ENCODE results near the gene CD226. TPM values are rescaled to one million over a fixed set of nuclear protein-coding genes. Genes with fewer than 3 reads are reported as not detected.

The CD226 gene
- total and polyA plus RNA-seq, 10 of the 15 experiments (the other 5 are each of a cell fraction or from before 2014, with no cell fraction given): 12.9 to 68.8 (median 47.3) TPM

- CTCF ChIA-PET: interaction anchor here (1.1 kb wide), 1 partner anchor 241 kb away, joined by 3 read pairs; no protein-coding TSS in a partner anchor
These were observed 103.0 kb downstream of the CD226 start for GRCh38 chr18:69844656-69845055.

More at GRCh38 chr18:69844656-69845055, 103.0 kb downstream of the CD226 start:
- TF ChIP-seq BMI1 (IDR thresholded peaks at IDR 0.05; ENCODE audit: borderline replicate concordance): no peak
- no peak for TF ChIP-seq SKIL (IDR thresholded peaks at IDR 0.05; ENCODE audit: low read depth, poor library complexity, severe bottlenecking)
- no peak for TF ChIP-seq CBX3 (IDR thresholded peaks at IDR 0.05; ENCODE audit: borderline replicate concordance, low read depth)
- TF ChIP-seq SMARCA5 (IDR thresholded peaks at IDR 0.05): no peak
- TF ChIP-seq SRF (IDR thresholded peaks at IDR 0.05; ENCODE audit: low read depth in 2 of 2, low read length in 2 of 2): no peak
- no peak for TF ChIP-seq CBFB (IDR thresholded peaks at IDR 0.05; ENCODE audit: low read depth)
- TF ChIP-seq PAX8 (IDR thresholded peaks at IDR 0.05): no peak
- no peak overlapping the region for H3K4me2 ChIP-seq (ENCODE audit: control insufficient read depth, insufficient read depth)
- no peaks in the 10 kb centered on the region for H3K79me2 ChIP-seq (ENCODE audit: control insufficient read depth, insufficient read depth, low read length)
- ChIA-PET SMC1A (ENCODE audit: uncharacterized antibody, unreplicated experiment) (interaction anchor here (1.0 to 1.7 kb wide), 2 partner anchors 13 to 239 kb away, joined by 3 to 4 read pairs; no protein-coding TSS in a partner anchor), RAD21 (ENCODE audit: unreplicated experiment) (interaction anchor here (0.8 kb wide), 1 partner anchor 241 kb away, joined by 3 read pairs; no protein-coding TSS in a partner anchor), POLR2A (no interaction called here)
- H3K9me3 ChIP-seq (replicated peaks; ENCODE audit: control insufficient read depth, insufficient read depth, low read length): no peaks in the 10 kb centered on the region
- H3K9ac ChIP-seq (ENCODE audit: control insufficient read depth, insufficient read depth, low read length): no peak overlapping the region
- no peaks in the 10 kb centered on the region for H3K36me3 ChIP-seq (ENCODE audit: control insufficient read depth in 2 of 2, insufficient read depth in 2 of 2, low read length in 1 of 2)
- H3K27me3 ChIP-seq (replicated peaks in 1 of 2; ENCODE audit: control insufficient read depth in 2 of 2, insufficient read depth in 2 of 2, low read length in 1 of 2): no peaks in the 10 kb centered on the region
- H4K20me1 ChIP-seq (ENCODE audit: control insufficient read depth, insufficient read depth): no peaks in the 10 kb centered on the region
- no peak overlapping the region for H3K4me3 ChIP-seq
- intact Hi-C loops (cut with micrococcal nuclease; ENCODE audit: unreplicated experiment) (no loop called here), in situ Hi-C loops (cut with MboI) (no loop called here)
- ATAC-seq: no peak
- H3K27ac ChIP-seq (ENCODE audit: control insufficient read depth, insufficient read depth): no peak overlapping the region
- H3K4me1 ChIP-seq (ENCODE audit: control insufficient read depth, insufficient read depth, low read length): no peaks in the 10 kb centered on the region
- WGBS (ENCODE audit: insufficient coverage, insufficient replicate concordance, low lambda C conversion rate, missing lambda C conversion rate): 57% methylated on average over 2 of the region's 2 CpGs
- no TSS peak for BruUV-seq (replicated peaks)
- no peak for DNase-seq (ENCODE audit: low read depth, low spot score)
- FAIRE-seq: no peak
- H2AFZ ChIP-seq (ENCODE audit: control insufficient read depth, low read depth, low read length): no peak overlapping the region
